GM18508 (cell line): ENCODE results near the gene THAP3.

Experiments used
- ATAC-seq: cut with Tn5 transposase; IDR thresholded peaks from one replicate; pipeline ENCODE4 v1.9.1; 2021; ENCODE audit warnings: moderate number of reproducible peaks; ENCODE audit not compliant: insufficient read depth, unreplicated experiment

THAP3 gene

GRCh38 chr1:6624710-6625583 is at the start of gene THAP3:
THAP3 (plus strand) TSS chr1:6624868; CDS start chr1:6625219, 351 bp downstream.
- ATAC-seq, result no peak

GRCh38 chr1:6577831-6578525 is 46.7 kb upstream of the THAP3 start:
- no peak for ATAC-seq

GRCh38 chr1:6578624-6579373 is 45.9 kb upstream of the THAP3 start:
- ATAC-seq, result no peak

GRCh38 chr1:6579374-6580118 is 45.1 kb upstream of the THAP3 start, which contains the start of gene ZBTB48:
ZBTB48 (plus strand) TSS chr1:6579994; CDS start chr1:6580610, 616 bp downstream.
- ATAC-seq, result peak; percentile 78

GRCh38 chr1:6580119-6580592 is 44.5 kb upstream of the THAP3 start:
- ATAC-seq, result no peak

GRCh38 chr1:6580593-6581409 is 43.9 kb upstream of the THAP3 start:
- ATAC-seq, result no peak

- ATAC-seq, result no peak
Measured at GRCh38 chr1:6581561-6582305, 42.9 kb upstream of the THAP3 start.

- ATAC-seq, result no peak
Measured at GRCh38 chr1:6582370-6582769, 42.3 kb upstream of the THAP3 start.

- no peak for ATAC-seq
Measured at GRCh38 chr1:6584126-6585080, 40.3 kb upstream of the THAP3 start.

GRCh38 chr1:6585081-6585722 is 39.5 kb upstream of the THAP3 start:
- no peak for ATAC-seq

GRCh38 chr1:6585841-6586240 is 38.8 kb upstream of the THAP3 start:
- no peak for ATAC-seq

GRCh38 chr1:6586404-6586816 is 38.3 kb upstream of the THAP3 start:
- ATAC-seq, result no peak

- no peak for ATAC-seq
Measured at GRCh38 chr1:6587261-6588005, 37.2 kb upstream of the THAP3 start.

- no peak for ATAC-seq
Measured at GRCh38 chr1:6588128-6588892, 36.4 kb upstream of the THAP3 start.

GRCh38 chr1:6588893-6589520 is 35.7 kb upstream of the THAP3 start:
- no peak for ATAC-seq
